Keratinocyte (primary cell): Measurements from ENCODE around the gene LHX2.

Source experiments
- CTCF ChIP-seq, 3 experiments: IDR thresholded peaks in 1 of 3; conservative IDR thresholded peaks in 1 of 3; optimal IDR thresholded peaks in 1 of 3; 2 replicates in 2 of 3; 3 replicates in 1 of 3; pipeline versions ENCODE3 to v1.5.1; 2011; ENCODE audit warnings: low read length in 3 of 3, mild to moderate bottlenecking in 3 of 3, moderate library complexity in 2 of 3, control low read depth in 1 of 3, inconsistent platforms in 1 of 3; ENCODE audit not compliant: insufficient read depth in 2 of 3; ENCODE audit errors: extremely low read depth in 1 of 3
- EZH2 ChIP-seq: IDR thresholded peaks from one replicate; pipeline ENCODE4 v1.6.1; 2012; ENCODE audit warnings: inconsistent platforms, mild to moderate bottlenecking, low read length, moderate library complexity

- TF ChIP-seq CTCF (optimal IDR thresholded peaks at IDR 0.05 in 1 of 3, IDR thresholded peaks at IDR 0.05 in 1 of 3, conservative IDR thresholded peaks at IDR 0.05 in 1 of 3; ENCODE audit: extremely low read depth in 1 of 3, insufficient read depth in 2 of 3, low read length in 3 of 3): no peak
- TF ChIP-seq EZH2: no peak
Measured at GRCh38 chr9:124075761-124076160, 64.2 kb downstream of the LHX2 start.
